NCI-H146 treated with DMSO at 0.1 percent for 48 hours (cell line): ENCODE results near the gene SYF2.
"Not testable (repeated sequence)": the region's sequence is repeated elsewhere in the genome, so short reads cannot be mapped to it uniquely, and the experiment has no call there.

Source experiments
- DNase-seq: peaks from one replicate; lab custom pipeline; 2025; ENCODE audit not compliant: unreplicated experiment; lab: John Stamatoyannopoulos, UW

Gene SYF2

DNA sequence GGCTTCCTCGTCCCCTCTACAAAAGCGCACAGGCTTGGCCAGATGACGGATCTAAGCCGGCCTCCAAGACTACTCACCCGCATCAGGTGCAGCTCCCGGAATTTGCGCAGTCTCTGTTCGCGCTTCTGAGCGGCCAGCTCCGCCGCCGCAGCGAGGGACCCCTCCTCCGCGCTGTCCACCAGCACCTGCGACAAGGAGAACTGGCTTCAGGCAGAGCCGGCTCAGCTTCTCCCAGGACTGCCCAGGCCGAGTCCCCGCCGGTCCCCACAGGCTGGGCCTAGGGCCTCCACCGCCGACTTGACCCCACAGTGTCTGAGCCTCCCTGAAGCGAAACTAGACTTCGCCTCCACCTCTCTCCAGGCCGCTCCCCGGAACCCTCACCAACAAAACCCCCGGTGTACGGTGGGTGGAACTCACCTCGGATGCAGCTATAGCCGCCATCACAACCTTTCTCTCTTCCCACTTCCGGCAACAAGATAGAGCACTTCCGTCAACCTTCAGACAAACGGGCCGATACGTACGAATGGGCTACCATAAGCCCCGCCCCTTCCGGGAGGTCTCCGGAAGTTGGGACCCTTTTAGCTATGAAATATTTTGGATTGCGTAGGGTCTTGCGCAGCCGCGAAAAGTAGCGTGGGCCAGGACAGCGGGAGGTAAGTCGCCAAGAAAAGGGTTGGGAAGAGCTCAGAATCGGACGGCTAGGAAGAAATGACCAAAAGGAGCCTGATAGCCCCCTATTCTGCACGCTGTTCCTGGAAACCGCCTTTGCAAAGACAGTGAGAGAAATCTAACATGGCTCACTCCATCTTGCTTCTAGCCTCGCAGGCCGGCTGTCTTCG, at the start of gene SYF2:
Gene SYF2, minus strand, starts transcription at position 476 of the 839 bp plus-strand sequence. Its CDS starts 35 bp downstream, at position 441.
- DNase-seq: peak; percentile 67

- not testable (repeated sequence) for DNase-seq
These were observed 47.4 kb upstream of the SYF2 start for GRCh38 chr1:25279693-25280111.

GRCh38 chr1:25278790-25279189, 46.5 kb upstream of the SYF2 start:
- not testable (repeated sequence) for DNase-seq

DNA sequence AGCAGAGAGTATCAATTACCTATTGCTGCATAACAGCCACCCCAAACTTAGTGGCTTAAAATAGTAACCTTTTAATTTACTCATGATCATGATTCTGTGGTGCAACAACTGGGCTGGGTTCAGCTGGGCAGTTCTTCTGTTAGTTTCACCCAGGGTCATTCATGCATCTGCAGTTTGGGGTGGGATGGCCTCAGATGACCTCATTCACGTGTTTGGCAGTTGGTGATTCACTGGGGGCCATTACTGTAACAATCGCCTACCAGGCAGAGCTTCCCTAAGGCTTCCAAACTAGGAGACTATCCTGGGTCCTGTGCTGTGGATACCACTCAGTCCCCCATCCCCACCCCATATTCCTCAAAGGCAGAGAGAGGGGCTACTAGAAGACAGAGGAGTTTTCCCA, 46.1 kb upstream of the SYF2 start:
- DNase-seq: not testable (repeated sequence)

DNA sequence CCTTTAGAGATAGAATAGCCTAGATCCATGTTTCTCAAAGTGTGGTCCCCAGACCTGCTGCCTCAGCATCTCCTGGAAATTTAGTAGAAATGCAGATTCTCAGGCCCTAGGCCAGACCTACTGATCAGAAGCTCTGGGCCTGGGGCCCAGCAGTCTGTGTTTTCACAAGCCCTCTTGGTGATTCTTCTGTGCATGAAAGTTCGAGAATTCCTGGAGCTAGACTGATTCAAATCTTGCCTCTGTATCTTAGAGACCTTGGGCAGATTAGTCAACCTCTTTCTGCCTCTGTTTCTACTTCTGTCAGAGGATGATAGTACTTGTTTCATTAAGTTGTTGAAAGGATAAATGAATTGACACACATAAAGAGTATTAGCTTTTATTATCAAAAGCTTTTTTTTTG, 45.0 kb upstream of the SYF2 start:
- not testable (repeated sequence) for DNase-seq

GRCh38 chr1:25275648-25276047, 43.3 kb upstream of the SYF2 start:
- DNase-seq: not testable (repeated sequence)

DNA sequence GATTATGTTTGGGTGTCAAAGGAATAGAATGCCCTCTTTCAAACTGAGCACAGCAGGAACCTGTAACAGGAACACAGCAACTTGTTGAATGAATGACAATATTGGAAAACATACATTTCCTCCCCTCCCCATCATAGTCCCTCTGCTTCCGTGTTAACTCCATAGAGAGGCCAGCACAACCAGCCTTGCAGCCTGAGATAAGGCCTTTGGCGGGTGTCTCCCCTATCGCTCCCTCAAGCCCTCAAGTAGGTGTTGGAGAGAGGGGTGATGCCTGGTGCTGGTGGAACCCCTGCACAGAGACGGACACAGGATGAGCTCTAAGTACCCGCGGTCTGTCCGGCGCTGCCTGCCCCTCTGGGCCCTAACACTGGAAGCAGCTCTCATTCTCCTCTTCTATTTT, 39.9 kb upstream of the SYF2 start, which contains the start of gene RHD:
Gene RHD, plus strand, starts transcription at position 272 of the 400 bp plus-strand sequence. Its CDS starts 39 bp downstream, at position 311.
- DNase-seq: not testable (repeated sequence)

DNA sequence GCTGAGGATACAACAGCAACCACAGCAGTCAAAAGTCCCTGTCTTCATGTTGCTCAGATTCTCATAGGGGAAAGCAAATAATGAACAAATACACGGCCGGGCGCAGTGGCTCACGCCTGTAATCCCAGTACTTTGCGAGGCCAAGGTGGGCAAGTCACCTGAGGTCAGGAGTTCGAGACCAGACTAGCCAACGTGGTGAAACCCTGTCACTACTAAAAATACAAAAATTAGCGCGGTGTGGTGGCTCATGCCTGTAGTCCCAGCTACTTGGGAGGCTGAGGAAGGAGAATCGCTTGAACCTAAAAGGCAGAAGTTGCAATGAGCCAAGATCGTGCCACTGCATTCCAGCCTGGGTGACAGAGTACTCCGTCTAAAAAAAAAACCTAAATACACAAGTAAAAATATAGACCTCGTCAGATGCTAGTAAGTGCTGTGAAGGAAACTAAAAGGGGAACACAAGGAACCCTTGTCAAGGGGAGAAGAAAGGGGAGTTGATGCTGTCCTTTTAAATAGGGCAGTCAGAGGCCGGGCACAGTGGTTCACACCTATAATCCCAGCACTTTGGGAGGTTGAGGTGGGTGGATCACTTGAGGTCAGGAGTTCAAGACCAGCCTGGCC, 36.0 kb upstream of the SYF2 start:
- DNase-seq: not testable (repeated sequence)

DNA sequence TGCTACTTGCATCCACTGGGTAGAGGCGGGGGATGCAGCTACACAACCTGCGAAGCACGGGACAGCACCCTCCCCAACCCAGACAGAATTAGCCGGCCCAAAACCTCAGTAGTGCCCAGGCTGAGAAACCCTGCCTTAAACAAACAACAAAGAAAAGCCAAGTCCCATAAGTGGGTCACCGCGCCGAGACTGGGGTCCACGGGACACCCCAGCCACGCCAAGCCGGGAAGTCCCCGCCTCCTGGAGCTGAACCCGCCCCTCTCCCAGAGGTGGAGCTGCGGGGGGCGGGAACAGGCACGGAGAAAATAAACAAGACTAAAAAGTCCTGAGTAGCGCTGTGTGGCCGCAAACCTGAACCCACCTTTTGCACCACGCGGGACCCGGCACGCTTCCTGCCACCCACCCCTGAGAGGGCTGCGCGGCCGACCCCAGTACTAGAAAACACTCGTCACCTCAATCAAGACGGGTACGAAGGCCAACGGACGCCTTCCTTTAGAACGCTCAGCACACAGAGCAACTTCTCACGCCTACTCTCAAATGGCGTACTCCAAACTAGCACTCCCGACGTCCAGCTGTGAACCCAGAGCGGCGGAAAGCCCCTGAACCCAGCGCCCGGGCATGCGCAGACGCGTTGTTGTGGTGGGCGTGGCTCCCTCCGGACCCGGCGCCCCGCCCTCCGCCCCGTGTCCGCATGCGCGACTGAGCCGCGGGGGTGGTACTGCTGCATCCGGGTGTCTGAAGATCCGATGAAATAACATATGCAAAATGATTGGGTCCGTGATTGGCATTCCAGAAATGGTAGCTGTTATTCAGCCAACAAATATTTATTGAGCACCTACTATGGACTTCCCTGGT, 35.2 kb upstream of the SYF2 start:
- not testable (repeated sequence) for DNase-seq

GRCh38 chr1:25266554-25267287, 34.4 kb upstream of the SYF2 start:
- DNase-seq: not testable (repeated sequence)

DNA sequence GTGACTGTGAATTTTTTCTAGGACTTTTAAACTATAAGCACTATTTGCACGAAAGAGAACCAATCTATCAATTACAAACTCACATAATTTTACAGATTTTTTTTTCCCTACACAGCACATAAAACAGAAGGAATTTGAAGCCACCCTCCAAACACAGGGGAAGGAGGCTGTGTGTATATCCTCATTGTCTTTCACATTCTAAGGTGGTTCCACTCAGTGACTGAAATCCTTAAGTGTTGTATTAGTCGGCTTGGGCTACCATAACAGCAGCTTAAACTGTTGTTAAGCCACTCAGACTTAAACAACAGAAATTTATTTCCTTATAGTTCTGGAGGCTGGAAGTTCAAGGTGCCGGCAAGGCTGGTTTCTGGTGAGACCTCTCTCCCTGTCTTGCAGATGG, 28.0 kb upstream of the SYF2 start:
- DNase-seq: not testable (repeated sequence)

DNA sequence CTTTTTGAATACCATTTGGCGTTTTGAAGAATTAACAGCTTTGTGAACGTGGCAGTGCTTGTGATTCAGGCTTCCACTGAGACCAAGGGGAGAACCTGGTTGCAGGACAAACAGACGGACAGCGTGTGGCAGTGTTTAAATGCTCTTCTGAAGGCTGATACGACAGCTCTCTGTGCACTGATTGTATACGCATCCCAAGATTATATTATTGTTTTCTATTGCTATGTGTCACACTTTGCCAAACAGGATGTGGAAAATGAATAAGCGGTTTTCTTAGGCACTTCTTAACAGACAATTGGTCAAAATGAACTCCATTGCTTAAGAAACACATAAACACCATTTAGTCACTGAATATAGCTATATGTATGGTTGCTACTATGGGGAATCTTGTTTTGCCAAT, 27.5 kb upstream of the SYF2 start:
- not testable (repeated sequence) for DNase-seq

DNA sequence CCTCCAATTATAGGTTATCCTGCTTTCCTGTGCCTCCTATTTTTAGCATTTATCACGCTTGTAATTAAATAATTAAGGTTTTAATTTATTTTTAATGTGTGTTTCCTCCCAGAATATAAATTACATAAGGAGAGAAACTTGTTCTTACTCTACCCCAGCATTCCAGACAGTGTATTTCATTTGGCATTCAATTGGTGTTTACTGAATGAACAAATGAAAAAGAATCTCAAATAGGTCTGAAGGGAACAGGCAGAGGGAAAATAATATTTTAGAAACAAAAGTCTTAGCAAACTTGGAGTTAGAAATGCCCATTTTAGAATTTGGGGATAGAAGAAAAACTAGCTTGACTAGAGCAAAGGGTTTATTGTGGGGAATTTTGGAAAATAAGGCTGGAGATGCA, 24.9 kb upstream of the SYF2 start:
- DNase-seq: no peak

GRCh38 chr1:25256578-25256965, 24.3 kb upstream of the SYF2 start:
- no peak for DNase-seq

DNA sequence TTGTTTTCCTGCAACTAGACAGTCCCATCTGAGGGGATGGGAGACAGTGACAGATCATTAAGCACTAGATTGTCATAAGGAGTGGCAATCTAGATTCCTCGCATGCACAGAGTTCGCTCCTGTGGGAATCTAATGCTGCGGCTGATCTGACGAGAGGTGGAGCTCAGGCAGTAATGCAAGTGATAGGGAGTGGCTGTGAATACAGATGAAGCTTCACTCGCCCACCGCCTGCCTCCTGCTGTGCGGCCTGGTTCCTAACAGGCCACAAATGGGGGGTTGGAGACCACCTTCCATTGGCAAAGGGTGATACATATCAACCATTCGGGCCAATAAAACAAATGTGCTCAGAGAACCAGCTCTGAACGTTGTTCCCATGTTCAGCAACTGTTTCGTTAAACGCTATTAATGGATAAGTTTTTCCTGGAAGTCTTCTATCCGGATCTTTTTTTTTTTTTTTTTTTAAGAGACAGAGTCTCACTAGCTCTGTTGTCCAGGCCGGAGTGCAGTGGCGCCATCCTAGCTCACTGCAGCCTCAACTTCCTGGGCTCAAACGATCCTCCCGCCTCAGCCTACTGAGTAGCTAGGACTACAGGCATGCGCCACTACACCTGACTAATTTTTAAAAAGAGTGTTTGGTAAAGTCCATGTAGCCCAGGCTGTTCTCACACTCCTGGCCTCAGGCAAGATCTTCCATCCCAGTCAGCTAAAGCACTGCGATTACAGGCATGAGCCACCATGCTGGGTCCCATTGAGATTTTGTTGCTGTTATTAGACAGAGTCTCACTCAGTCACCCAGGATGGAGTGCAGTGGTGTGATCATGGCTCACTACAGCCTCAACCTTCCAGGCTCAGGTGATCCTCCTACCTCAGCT, 23.6 kb upstream of the SYF2 start:
- no peak for DNase-seq

- no peak for DNase-seq
These were observed 21.6 kb upstream of the SYF2 start for GRCh38 chr1:25253911-25254310.

DNA sequence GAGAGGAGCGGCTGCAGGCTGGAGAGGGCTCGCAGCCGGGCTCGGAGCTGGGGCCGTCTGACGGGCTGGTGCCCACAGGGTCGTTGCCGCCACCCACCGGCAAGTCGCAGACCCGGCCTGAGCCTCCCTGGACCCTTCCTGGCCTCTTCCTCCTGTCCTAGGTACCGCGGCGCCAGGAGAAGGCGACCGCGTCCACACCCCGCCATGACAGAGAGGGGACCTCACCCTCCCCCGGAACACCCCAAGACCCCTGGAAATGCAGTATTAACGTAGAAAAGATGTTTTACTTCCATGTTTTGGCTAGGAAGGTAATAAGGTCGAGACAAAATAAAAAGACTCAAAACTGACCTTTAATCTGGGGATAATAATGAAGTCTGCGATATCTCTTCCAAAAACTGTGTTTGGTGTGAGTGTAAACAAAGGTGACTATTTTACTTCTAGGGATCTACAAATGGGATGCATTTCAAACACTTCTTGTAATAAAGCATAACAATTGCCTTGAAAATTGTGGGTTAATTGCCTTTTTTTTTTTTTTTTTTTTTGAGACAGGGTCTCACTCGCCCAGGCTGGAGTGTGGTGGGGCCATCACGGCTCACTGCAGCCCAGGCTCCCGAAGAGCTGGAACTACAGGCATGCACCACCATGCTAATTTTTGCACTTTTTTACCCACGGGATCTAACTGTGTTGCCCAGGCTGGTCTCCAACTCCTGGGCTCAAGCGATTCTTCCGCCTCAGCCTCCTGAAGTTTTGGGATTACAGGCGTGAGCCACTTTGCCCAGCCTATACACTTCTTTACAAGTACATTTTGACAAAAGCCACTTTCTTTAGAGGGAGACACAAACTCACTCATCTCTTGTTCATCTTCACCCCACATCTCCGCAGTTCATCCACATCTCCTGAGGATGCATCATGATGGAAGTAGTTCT, 15.8 kb upstream of the SYF2 start:
- DNase-seq: no peak

DNA sequence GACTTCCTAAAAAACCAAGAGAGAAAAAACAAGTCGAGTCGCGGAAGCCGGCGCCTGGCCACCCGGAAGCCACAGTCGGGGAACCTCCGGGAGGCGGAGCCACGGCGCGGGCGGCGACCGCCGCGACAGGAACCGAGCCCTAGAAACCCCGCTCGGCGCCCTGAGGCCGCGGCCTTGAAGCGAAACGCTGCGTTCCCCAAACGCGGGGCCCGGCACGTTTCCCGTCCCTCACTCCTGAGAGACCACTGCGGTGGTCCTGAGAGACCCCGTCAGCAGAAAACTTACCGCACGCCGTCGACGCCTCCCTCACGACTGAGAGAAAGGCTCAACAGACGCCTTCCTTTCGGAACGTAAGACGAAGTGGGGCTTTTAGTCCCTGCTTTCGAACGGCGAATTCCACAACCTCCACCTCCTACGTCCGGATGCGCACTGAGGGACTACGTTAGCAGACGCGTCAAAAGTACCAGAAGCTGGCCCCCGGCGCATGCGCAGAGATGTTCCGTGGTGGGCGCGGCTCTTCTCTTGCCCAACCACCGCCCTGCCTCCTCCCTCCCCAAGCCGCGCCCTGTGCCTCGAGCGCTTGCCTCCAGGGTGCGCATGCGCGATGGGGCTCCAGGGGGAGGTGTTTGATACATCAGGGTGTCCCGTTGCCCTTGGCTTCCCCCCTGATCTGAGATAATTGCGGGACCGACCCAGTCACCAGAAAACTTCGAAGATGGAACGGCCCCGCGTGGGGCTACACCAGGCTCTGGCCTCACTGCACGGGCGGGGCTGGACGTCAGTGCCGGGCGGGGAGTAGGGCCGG, 14.9 kb upstream of the SYF2 start, which contains the start of gene RSRP1:
Gene RSRP1, minus strand, starts transcription at position 431 of the 805 bp plus-strand sequence. CDS start 491 bp downstream, outside the sequence.
- peak; percentile 90 for DNase-seq
